Measurements from ENCODE around the gene ELP1.

DNA sequence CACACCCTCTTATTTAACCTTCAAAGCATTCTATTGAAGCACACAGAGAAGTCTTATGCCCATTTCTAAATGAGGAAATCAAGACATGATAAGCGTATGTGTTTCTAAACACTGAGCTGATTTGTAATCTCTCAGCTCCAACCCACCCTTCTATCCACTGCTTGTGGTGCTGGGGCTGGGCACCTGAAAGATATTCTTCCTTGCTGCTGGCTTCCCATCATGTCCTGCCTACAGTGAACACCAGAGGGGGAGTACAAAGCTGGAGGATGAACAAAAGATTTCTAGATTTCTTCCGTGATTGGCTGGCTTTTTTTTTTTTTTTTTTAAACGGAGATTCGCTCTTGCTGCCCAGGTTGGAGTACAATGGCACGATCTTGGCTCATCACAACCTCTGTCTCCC, 57.5 kb downstream of the ELP1 start:
- TF ChIP-seq, protein P1, sequence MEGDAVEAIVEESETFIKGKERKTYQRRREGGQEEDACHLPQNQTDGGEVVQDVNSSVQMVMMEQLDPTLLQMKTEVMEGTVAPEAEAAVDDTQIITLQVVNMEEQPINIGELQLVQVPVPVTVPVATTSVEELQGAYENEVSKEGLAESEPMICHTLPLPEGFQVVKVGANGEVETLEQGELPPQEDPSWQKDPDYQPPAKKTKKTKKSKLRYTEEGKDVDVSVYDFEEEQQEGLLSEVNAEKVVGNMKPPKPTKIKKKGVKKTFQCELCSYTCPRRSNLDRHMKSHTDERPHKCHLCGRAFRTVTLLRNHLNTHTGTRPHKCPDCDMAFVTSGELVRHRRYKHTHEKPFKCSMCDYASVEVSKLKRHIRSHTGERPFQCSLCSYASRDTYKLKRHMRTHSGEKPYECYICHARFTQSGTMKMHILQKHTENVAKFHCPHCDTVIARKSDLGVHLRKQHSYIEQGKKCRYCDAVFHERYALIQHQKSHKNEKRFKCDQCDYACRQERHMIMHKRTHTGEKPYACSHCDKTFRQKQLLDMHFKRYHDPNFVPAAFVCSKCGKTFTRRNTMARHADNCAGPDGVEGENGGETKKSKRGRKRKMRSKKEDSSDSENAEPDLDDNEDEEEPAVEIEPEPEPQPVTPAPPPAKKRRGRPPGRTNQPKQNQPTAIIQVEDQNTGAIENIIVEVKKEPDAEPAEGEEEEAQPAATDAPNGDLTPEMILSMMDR (IDR thresholded peaks at IDR 0.05; ENCODE audit: poor library complexity), result no peak
- TF ChIP-seq EZH2 (IDR thresholded peaks at IDR 0.05; ENCODE audit: borderline replicate concordance), result no peak

Measured in hepatocyte (in vitro differentiated cells).